ENCODE results near the gene ZNF423.

ZNF423 gene

DNA sequence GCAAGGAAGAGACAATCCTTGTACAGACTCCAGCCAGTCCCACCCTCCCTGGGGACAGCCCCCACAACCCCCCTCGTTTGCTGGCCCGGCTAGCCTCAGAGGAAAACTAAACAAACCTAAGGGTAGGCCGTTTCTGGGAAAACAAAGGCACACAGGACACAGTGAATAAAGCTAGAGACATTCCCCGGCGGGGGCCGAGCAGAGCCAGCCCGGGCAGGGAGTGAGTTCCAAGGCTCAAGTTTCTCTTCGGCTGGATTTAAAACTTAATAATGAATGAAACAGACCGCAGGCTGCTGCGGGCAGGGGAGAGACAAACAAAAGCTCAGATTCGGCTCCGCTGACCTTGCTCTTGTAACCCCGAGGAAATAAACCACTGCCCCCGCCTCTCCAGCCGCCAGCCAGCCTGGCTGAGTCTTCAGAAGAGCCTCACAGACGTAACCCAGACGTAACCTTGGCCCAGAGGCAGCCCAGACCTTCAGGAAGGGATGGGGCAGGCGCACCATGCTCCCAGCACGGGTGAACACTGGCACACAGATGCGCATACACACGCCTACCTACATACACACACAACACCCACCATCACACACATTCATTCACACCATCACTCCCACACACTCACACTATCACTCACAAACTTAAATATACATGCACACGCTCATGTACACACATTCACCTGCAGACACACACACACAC, 216.0 kb downstream of the ZNF423 start:
- DNase-seq (ENCODE audit: low spot score) = no peak

DNA sequence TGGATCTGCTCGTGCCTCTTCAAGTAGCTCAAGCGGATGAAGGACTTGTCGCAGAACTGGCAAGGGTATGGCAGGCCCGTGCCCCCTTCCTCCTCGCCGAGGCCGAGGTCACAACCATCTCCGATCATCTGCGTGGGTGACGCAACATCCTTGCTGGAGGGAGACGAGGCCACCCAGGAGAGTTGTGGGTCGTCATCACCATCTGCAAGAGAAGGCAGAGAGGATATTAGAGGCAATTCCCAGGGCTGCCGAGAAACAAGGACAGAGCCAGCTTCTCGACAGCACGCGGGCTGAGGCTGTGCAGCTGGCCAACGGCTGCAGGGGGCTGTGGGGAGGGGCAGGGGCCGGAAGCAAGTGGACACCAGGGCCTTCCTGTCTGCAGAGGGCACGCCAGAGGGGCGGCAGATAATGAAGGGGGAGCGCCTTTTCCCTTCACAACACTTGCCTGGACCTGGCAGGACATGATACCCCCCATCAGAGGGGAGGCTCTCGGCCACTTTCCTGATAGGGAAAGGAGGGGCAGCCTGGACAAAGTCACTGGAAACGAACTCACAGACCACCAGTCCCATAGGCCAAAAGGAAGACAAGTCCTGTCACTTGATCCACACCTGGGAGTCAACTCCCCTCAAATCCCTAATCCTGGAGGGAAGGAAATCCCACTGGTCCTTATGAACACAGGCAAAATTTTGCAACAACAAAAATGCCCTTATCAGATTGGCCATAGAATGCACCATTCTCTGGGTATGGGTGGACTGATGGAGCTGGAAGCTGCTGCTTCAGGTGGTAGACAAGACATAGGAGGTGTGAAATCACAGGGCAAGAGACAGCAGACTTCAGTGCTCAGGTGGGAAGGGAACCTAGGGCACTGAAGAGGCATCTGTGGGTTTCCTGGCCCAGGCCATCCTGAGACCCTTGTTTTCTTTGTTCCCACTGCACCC, 217.0 kb downstream of the ZNF423 start:
- no peak for DNase-seq (ENCODE audit: low spot score)

DNA sequence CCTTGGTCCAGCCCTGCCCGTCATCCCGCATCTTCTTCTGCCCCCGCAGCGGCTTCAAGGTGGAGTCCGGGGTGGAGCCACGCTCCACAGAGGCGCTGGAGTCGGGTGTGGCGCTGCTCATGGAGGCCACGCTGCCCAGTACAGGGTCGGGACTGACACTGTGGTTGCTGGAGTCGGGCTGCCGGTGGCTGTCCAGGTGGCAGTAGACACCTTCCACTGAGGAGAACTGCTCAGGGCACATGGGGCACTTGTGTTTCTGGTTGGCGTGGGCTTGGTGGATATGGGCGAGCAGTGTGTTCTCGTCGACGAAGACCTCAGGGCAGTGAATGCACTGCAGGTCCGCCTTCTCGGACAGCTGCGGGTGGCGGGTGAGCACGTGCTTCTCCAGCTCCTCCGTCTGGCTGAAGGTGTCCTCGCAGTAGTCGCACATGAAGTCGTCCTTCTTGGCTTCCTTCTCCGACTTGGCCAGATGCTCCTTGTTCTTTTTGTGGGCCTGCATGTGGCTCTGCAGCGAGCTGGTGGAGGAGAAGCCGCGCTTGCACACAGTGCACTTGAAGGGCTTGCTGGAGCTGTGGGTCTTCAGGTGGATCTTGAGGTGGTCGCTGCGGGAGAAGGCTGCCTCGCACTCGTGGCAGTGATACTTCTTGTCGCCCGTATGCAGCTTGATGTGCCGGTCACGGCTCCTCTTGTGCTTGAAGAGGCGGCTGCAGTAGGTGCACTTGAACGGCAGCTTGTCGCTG, 217.8 kb downstream of the ZNF423 start:
- DNase-seq (ENCODE audit: low spot score) = no peak

- no peak for DNase-seq (ENCODE audit: low spot score)
Observed at GRCh38 chr16:49637511-49637910, 218.4 kb downstream of the ZNF423 start.

DNA sequence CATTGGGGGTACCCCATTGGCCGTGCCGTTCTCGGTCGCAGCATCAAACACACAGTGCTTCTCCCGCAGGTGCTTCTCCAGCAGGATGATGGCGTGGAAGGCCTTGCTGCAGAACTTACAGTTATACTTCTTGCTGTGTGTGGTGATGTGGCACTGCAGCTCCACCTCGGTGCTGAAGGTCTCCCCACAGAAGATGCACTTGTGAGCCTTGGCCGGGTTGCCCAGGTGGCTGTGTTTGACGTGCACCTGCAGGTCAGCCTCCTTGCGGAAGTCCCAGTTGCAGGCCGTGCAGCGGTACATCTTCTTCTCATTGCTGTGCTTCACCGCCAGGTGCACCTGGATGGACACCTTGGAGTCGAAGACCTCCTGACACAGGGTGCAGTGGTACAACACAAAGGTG, 219.3 kb downstream of the ZNF423 start:
- DNase-seq (ENCODE audit: low spot score) = no peak

- no peak for DNase-seq (ENCODE audit: low spot score)
Observed at GRCh38 chr16:49635591-49636581, 220.0 kb downstream of the ZNF423 start.

GRCh38 chr16:49635009-49635350, 220.9 kb downstream of the ZNF423 start:
- DNase-seq (ENCODE audit: low spot score) = no peak

- DNase-seq (ENCODE audit: low spot score) = no peak
Observed at GRCh38 chr16:49634235-49635008, 221.5 kb downstream of the ZNF423 start.

GRCh38 chr16:49632795-49633184, 223.1 kb downstream of the ZNF423 start:
- DNase-seq (ENCODE audit: low spot score) = no peak

- no peak for DNase-seq (ENCODE audit: low spot score)
Observed at GRCh38 chr16:49632086-49632794, 223.7 kb downstream of the ZNF423 start.

DNA sequence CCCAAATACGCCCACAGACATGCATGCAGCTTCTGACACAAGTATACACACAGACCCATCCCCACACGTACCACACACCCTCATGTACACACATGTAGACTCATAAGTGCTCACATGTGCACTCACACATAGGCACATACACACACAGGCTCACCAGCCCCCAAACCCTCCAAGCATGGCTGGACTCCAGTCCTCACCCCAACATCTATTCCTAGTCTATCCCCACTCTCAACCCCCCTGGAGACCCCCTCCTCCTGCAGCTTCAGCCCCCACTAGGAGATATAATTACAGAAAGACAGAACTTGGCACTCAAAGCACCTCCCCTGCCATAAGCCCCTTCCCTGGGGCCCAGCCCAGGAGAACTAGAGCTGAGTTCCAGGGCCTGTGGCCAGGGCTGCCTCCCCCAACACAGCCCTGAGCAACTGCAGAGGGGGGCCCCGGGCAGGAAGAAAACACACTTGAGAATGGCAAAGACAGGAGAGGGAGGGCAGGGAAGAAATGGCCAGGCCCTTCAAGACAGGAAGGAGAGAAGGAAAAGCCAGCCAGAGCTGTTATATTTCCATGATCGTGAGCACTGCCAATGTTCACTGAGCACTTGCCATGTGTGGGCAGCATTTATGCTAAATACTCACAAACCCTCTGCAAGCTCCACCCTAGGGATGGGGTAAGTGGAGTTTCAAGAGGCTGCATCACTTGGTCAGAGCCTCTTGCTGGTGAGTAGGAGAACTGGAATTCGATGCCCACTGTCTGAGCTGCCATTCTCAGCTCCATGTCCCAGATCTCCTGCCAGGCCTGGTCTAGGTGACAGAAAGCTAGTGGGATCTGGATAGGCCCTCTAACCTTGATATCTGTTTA, 224.5 kb downstream of the ZNF423 start:
- no peak for DNase-seq (ENCODE audit: low spot score)

DNA sequence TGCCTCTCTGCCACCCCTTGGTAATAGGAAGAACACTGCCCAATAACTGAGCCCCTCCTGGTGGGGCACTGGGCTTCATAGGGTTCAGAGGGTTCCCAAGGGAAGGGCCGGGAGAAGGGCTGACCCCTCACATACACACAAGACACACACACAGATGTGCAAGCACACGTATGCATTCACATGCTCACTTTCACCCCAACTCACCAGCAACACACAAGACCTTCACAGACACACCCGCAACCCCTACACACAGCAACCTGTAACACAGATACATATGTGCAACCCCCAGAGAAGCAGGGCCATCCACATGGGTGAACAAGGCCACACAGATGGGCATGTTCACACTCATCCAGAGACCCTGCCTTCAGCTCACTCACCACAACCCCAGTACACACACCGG, 225.1 kb downstream of the ZNF423 start:
- DNase-seq (ENCODE audit: low spot score) = no peak

DNA sequence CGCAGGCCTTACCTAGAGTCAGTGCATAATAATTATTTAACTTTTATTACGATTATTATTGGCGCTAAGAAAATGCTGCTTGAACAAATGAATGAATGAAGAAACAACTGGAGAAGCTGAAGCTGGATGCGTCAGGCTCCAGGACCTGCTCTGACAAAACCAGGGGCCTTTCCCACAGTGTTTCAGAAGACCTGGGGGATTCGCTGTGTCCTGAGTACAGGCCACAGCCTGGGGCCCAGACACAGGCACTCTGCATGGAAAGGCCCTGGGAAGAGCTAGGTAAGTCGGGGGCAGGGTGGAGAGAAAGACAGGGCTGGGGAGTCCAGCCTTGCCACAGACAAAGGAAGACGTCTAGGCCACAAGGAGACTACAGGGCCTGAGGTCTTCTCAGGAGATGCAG, 226.1 kb downstream of the ZNF423 start:
- DNase-seq (ENCODE audit: low spot score) = no peak

GRCh38 chr16:49628148-49628547, 227.8 kb downstream of the ZNF423 start:
- no peak for DNase-seq (ENCODE audit: low spot score)

DNA sequence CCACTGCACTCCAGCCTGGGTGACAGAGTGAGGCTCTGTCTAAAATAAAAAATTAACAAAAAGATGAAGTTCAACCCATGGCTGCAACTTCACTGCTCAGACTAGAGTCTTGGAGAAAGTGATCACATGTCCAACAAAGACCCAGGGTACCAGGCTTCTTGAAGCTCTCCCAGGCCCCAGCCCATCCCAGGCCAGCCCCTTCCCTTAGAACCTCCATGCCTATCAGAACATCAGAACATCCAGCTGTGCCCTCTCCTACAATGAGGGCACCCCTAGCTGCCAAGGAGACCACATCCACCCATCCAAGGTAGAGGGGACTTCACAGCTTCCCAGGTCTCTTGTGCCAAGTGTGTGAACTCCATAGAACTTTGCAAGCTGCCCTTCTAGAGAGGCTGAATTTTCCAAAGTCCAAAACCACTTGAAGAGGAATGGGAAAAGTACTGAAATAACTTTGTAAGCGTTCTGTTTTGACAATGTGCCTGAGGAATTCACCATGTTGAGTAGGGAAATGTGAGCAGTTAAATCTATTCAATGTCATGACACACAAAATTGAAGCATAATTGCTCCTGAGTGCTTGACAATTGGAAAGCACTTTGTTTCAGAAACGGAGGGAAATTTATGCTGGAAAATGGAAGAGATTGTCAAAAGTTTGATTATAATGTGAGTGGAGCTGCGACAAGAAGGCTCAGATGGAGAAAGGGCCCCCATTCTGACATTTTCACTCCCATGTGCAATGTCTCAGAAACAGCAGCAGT, 230.4 kb downstream of the ZNF423 start:
- DNase-seq (ENCODE audit: low spot score) = no peak

- no peak for DNase-seq (ENCODE audit: low spot score)
Observed at GRCh38 chr16:49623501-49624266, 232.2 kb downstream of the ZNF423 start.
